Esophagus squamous epithelium (tissue), 5 donors: Measurements from ENCODE around the gene TRAF3IP1. TPM values are rescaled to one million over a fixed set of nuclear protein-coding genes. Genes with fewer than 3 reads are reported as not detected.
"Not testable (repeated sequence)": the region's sequence is repeated elsewhere in the genome, so short reads cannot be mapped to it uniquely, and the experiment has no call there.

Experiments used
- DNase-seq: peaks from one replicate; lab custom pipeline; 2025; lab: John Stamatoyannopoulos, UW
- H3K27ac ChIP-seq, 4 donors: fragments of 200-600 bp; sonication (generic); one replicate each; pipeline ENCODE4 v1.5.1; 2016 to 2019; ENCODE audit warnings: mild to moderate bottlenecking in 1 of 4
- H3K27me3 ChIP-seq, 4 donors: fragments of 200-600 bp; sonication (generic); 1 replicate in 3 of 4; 2 replicates in 1 of 4; pipeline versions ENCODE4 v1.5.1 to v1.6.0; 2017 to 2021; ENCODE audit warnings: antibody characterized with exemption in 1 of 4
- H3K36me3 ChIP-seq, 3 donors: fragments of 200-600 bp; sonication (generic); one replicate each; pipeline ENCODE4 v1.5.1; 2016 to 2019
- H3K4me1 ChIP-seq, 3 donors: fragments of 200-600 bp; sonication (generic); one replicate each; pipeline ENCODE4 v1.5.1; 2017 to 2019
- H3K4me3 ChIP-seq, 4 donors: fragments of 200-600 bp; sonication (generic); 1 replicate in 3 of 4; 2 replicates in 1 of 4; pipeline ENCODE4 v1.5.1; 2016 to 2019; ENCODE audit warnings: mild to moderate bottlenecking in 2 of 4, moderate library complexity in 1 of 4
- H3K9me3 ChIP-seq, 3 donors: fragments of 200-600 bp; sonication (generic); one replicate each; pipeline ENCODE4 v1.5.1; 2016 to 2019
- POLR2A ChIP-seq, 4 donors: fragments of 450-650 bp; IDR thresholded peaks; one replicate each; pipeline ENCODE4 v1.6.1; 2017; ENCODE audit warnings: antibody characterized with exemption in 4 of 4, mild to moderate bottlenecking in 4 of 4, moderate library complexity in 3 of 4
- WGBS, 2 donors: methylation state at CpG; one replicate each; pipeline ENCODE4 v1.1.5; 2018; 5-methylcytosine and 5-hydroxymethylcytosine counted together
- intact Hi-C: fragments of 100-400 bp; cut with DNase I; formaldehyde crosslinking; loops from one replicate; pipeline ENCODE4 v1.15.0; 2022
- total RNA-seq, 4 donors: library from RNA; depleted of rRNA; stranded (reverse); fragments of >200 nt; gene quantifications; one replicate each; pipeline ENCODE4 v1.1.0, GENCODE V29; 2016
- TF ChIP-seq, protein P1 (sequence below), 6 experiments: fragments of 450-650 bp in 4 of 6; fragments of 200-600 bp in 2 of 6; sonication (generic) in 2 of 6; IDR thresholded peaks; one replicate each; pipeline ENCODE4 v1.5.1; 2016 to 2019; ENCODE audit warnings: antibody characterized with exemption in 6 of 6, mild to moderate bottlenecking in 4 of 6, moderate library complexity in 4 of 6
- donor health status: DM: yes; HTN: yes; CAD: no.

Gene TRAF3IP1
- total RNA-seq, 4 donors from 2014 or later = 5.4 to 13.5 (median 9.8) TPM

DNA sequence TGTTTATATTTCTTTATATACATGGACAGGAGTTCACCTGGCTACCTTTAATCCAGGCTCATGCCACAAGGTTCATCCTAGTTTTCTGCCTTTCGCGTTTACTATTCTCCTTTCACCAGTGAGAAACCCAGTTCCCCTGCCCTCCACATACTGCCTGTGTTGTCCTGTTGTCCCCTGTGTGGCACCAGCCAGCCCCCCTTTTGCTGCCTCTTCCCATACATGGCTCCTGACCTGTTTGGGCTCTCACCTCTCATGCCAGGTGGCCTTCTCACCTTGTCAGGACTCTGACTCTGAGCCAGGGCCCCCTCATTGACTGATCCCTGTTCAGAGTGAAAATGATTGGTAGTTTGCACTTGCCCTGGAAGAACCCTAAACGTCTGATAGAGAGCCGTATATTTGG is 120.0 kb downstream of the TRAF3IP1 start:
- TF ChIP-seq POLR2A (IDR thresholded peaks at IDR 0.05) = no peak
- TF ChIP-seq, protein P1, sequence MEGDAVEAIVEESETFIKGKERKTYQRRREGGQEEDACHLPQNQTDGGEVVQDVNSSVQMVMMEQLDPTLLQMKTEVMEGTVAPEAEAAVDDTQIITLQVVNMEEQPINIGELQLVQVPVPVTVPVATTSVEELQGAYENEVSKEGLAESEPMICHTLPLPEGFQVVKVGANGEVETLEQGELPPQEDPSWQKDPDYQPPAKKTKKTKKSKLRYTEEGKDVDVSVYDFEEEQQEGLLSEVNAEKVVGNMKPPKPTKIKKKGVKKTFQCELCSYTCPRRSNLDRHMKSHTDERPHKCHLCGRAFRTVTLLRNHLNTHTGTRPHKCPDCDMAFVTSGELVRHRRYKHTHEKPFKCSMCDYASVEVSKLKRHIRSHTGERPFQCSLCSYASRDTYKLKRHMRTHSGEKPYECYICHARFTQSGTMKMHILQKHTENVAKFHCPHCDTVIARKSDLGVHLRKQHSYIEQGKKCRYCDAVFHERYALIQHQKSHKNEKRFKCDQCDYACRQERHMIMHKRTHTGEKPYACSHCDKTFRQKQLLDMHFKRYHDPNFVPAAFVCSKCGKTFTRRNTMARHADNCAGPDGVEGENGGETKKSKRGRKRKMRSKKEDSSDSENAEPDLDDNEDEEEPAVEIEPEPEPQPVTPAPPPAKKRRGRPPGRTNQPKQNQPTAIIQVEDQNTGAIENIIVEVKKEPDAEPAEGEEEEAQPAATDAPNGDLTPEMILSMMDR (IDR thresholded peaks at IDR 0.05) = no peak
- intact Hi-C loops = no loop called here
- Histone ChIP-seq H3K27me3 (no peaks in the 10 kb centered on the region), H3K9me3 (no peaks in the 10 kb centered on the region), H3K4me3 (no peak overlapping the region), H3K27ac (peak overlapping the region in 1 of 4 donors; percentile 72), H3K36me3 (peaks cover 7 to 61% (median 17%) of the 10 kb centered on the region in 3 donors), H3K4me1 (peaks cover 0 to 37% (median 7%) of the 10 kb centered on the region in 3 donors)
- no peak for DNase-seq
- 86 to 91% methylated on average over 4 of the region's 4 CpGs for WGBS, 2 donors

DNA sequence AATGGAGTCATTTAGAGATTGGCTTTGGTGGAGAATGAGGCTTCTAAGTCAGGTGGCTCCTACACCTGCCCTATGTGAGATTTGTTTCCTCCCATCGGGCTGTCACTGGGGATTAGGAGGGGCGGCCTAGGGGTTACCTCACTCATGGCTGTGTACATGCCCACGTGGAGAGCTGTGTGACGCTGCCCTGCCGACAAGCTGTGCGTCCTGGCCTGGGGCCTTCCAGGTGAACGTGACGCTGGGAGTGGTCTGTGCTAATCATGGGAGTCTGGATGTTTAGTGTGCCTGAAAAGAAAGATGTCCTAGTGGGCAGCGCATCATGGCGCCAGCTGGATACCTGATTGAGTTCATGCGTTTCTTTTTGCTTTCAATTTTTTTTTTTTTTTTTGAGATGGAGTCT is 120.4 kb downstream of the TRAF3IP1 start:
- intact Hi-C loops = no loop called here
- WGBS, 2 donors = 97 to 99% methylated on average over 10 to 11 of the region's 11 CpGs
- Histone ChIP-seq H3K9me3 (no peaks in the 10 kb centered on the region), H3K4me1 (peaks cover 0 to 37% (median 7%) of the 10 kb centered on the region in 3 donors), H3K27ac (no peak overlapping the region), H3K27me3 (no peaks in the 10 kb centered on the region), H3K4me3 (no peak overlapping the region), H3K36me3 (peaks cover 7 to 61% (median 14%) of the 10 kb centered on the region in 3 donors)
- no peak for DNase-seq
- TF ChIP-seq POLR2A (IDR thresholded peaks at IDR 0.05) = no peak
- TF ChIP-seq, protein P1 (IDR thresholded peaks at IDR 0.05) = no peak

DNA sequence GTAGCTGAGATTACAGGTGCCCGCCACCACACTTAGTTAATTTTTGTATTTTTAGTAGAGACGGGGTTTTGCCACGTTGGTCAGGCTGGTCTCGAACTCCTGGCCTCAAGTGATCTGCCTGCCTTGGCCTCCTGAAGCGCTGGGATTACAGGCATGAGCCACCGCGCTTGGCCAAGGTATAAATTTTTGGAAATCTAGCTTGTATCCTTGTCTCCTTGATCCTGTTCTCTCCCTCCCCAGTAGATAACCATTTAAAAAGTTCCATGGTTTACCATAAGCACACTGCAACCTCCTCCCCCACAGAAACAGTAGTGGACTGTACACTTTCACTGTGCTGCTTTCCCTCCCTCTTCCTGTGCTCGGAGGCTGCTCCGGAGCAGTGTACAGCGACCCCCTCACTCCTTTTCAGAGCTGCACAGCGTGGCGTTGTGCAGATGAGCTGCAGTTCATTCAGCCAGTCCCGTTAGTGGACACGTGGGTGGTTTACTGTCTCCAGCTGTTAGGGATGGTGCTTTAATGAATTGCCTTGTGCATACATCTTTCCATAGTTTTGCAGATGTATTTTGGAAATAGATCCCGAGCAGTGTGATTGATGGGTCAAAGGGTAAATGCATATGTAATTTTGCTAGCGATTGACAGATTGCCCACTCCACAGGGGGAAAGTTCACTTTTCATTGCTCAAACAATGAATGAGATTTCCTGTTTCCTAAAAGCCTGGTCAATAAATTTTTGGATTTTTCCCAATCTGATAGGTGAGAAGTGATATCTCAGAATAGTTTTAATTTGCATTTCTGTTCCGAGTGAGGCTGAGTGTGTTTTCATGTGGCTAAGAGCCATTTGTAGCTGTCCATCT is 121.2 kb downstream of the TRAF3IP1 start:
- Histone ChIP-seq H3K9me3 (no peaks in the 10 kb centered on the region), H3K4me3 (no peak overlapping the region), H3K36me3 (peaks cover 7 to 61% (median 17%) of the 10 kb centered on the region in 3 donors), H3K4me1 (peaks cover 0 to 37% (median 7%) of the 10 kb centered on the region in 3 donors), H3K27me3 (no peaks in the 10 kb centered on the region), H3K27ac (no peak overlapping the region)
- intact Hi-C loops = no loop called here
- no peak for DNase-seq
- WGBS, 2 donors = 81 to 84% methylated on average over 17 of the region's 17 CpGs
- TF ChIP-seq, protein P1 (IDR thresholded peaks at IDR 0.05) = no peak
- TF ChIP-seq POLR2A (IDR thresholded peaks at IDR 0.05) = no peak

DNA sequence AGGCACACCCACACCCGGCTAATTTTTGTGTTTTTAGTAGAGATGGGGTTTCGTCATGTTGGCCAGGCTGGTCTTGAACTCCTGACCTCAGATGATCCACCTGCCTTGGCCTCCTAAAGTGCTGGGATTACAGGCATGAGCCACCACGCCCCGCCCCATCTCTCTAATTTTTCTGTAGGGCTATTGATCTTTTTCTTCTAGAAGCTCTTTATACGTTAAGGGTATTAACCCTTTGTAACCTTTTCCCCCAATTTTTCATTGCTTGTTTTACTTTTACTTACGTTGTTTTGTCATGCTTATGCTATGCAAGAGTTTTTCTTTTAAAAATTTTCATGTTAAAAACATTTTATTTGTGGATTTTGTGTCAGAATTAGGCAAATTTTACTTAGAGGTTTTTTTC is 121.9 kb downstream of the TRAF3IP1 start:
- WGBS, 2 donors = 63 to 68% methylated on average over 6 of the region's 6 CpGs
- H3K27ac ChIP-seq, H3K27me3 ChIP-seq, DNase-seq, intact Hi-C loops, H3K9me3 ChIP-seq, H3K4me3 ChIP-seq: not testable (repeated sequence)
- H3K36me3 ChIP-seq = peaks cover 13 to 62% (median 21%) of the 10 kb centered on the region in 3 donors
- H3K4me1 ChIP-seq = peaks cover 0 to 37% (median 7%) of the 10 kb centered on the region in 3 donors

DNA sequence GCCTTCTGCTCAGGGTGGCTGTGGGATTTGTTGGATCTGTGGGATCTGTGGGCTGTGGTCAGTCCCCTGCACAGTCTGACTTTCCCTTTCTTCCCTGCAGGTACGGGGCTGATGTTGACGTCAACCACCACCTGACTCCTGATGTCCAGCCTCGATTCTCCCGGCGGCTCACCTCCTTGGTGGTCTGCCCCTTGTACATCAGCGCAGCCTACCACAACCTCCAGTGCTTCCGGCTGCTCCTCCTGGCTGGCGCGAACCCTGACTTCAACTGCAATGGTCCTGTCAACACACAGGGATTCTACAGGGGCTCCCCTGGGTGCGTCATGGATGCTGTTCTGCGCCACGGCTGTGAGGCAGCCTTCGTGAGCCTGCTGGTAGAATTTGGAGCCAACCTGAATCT is 123.9 kb downstream of the TRAF3IP1 start:
- TF ChIP-seq POLR2A (IDR thresholded peaks at IDR 0.05) = no peak
- TF ChIP-seq, protein P1 (IDR thresholded peaks at IDR 0.05) = no peak
- Histone ChIP-seq H3K27me3 (no peaks in the 10 kb centered on the region), H3K4me3 (no peak overlapping the region), H3K4me1 (peaks cover 0 to 31% (median 2%) of the 10 kb centered on the region in 3 donors), H3K27ac (no peak overlapping the region), H3K36me3 (peaks cover 21 to 75% (median 23%) of the 10 kb centered on the region in 3 donors), H3K9me3 (no peaks in the 10 kb centered on the region)
- intact Hi-C loops = no loop called here
- WGBS, 2 donors = 98% methylated on average over 9 of the region's 13 CpGs; no CpG with 5 or more reads in 1 of the 2 donors
- no peak for DNase-seq
